CD4-positive, alpha-beta T cell (primary cell): ENCODE results near the gene DNAJC8. TPM values are rescaled to one million over a fixed set of nuclear protein-coding genes. Genes with fewer than 3 reads are reported as not detected.

Experiments
- ATAC-seq: fragments of 200-7000 bp; cut with Tn5 transposase; one replicate; pipeline ENCODE4 v1.10.0; 2022; ENCODE audit warnings: mild to moderate bottlenecking; ENCODE audit not compliant: poor library complexity
- CTCF ChIA-PET: fragments of 350-600 bp; sonication (Branson Sonifier 250); formaldehyde crosslinking; loops from one replicate; lab custom pipeline; 2021; ENCODE audit warnings: antibody characterized with exemption, inconsistent platforms; lab: Charles Lee
- POLR2A ChIA-PET: fragments of 350-600 bp; sonication (Branson Sonifier 250); formaldehyde crosslinking; loops from one replicate; lab custom pipeline; 2021; ENCODE audit warnings: antibody characterized with exemption, inconsistent platforms; lab: Charles Lee
- DNase-seq, 14 experiments: peaks; one replicate each; pipeline ENCODE4 v3.0.0-alpha.2; 2013 to 2020; ENCODE audit warnings: mixed read lengths in 2 of 14
- H3K27ac ChIP-seq, 2 donors: one replicate each; pipeline versions ENCODE4 v1.5.1 to v1.7.0; 2013; ENCODE audit warnings: low read length in 2 of 2, low read depth in 1 of 2, mild to moderate bottlenecking in 1 of 2
- H3K27me3 ChIP-seq, 2 experiments: 1 replicate in 1 of 2; 2 replicates in 1 of 2; pipeline versions ENCODE4 v1.6.1 to v1.7.0; 2013; ENCODE audit warnings: low read length in 2 of 2, control low read depth in 1 of 2, mild to moderate bottlenecking in 1 of 2, moderate library complexity in 1 of 2; ENCODE audit not compliant: insufficient read depth in 2 of 2, control insufficient read depth in 1 of 2
- H3K36me3 ChIP-seq: one replicate; pipeline ENCODE4 v1.6.1; 2013; ENCODE audit warnings: low read length, control low read depth; ENCODE audit not compliant: insufficient read depth
- H3K4me1 ChIP-seq: one replicate; pipeline ENCODE4 v1.6.1; 2013; ENCODE audit warnings: low read length, control low read depth; ENCODE audit not compliant: insufficient read depth
- H3K4me3 ChIP-seq: one replicate; pipeline ENCODE4 v1.5.1; 2013; ENCODE audit warnings: mild to moderate bottlenecking, low read length, moderate library complexity
- H3K9me3 ChIP-seq, 2 experiments: 1 replicate in 1 of 2; 2 replicates in 1 of 2; pipeline versions ENCODE4 v1.6.1 to v1.7.0; 2013; ENCODE audit warnings: low read length in 2 of 2, mild to moderate bottlenecking in 2 of 2, control low read depth in 1 of 2, moderate library complexity in 1 of 2; ENCODE audit not compliant: control insufficient read depth in 1 of 2, insufficient read depth in 1 of 2
- H3K27ac Mint-ChIP-seq: one replicate; pipeline ENCODE4 v1.8.0; 2020; ENCODE audit warnings: mixed read lengths
- H3K27me3 Mint-ChIP-seq: one replicate; pipeline ENCODE4 v1.8.0; 2021; ENCODE audit warnings: mixed read lengths
- H3K36me3 Mint-ChIP-seq: one replicate; pipeline ENCODE4 v1.8.0; 2021; ENCODE audit warnings: low read depth, mixed read lengths
- H3K4me1 Mint-ChIP-seq: one replicate; pipeline ENCODE4 v1.8.0; 2021; ENCODE audit warnings: low read depth, mixed read lengths
- H3K4me3 Mint-ChIP-seq: one replicate; pipeline ENCODE4 v1.8.0; 2020; ENCODE audit warnings: mild to moderate bottlenecking, mixed read lengths
- H3K9me3 Mint-ChIP-seq: one replicate; pipeline ENCODE4 v1.8.0; 2020; ENCODE audit warnings: mixed read lengths
- CTCF ChIP-seq: fragments of 200-600 bp; IDR thresholded peaks from one replicate; pipeline ENCODE4 v1.8.0; 2022; ENCODE audit warnings: antibody characterized with exemption, mild to moderate bottlenecking
- intact Hi-C, 2 experiments: fragments of 100-400 bp; cut with DNase I in 1 of 2; cut with micrococcal nuclease in 1 of 2; formaldehyde crosslinking; loops; one replicate each; pipeline versions ENCODE4 v1.15.1 to v1.9.0; 2023 to 2025; cut with DNase I, micrococcal nuclease
- total RNA-seq, 174 experiments: library from RNA in 2 of 174; stranded (reverse) in 2 of 174; gene quantifications; one replicate each; pipeline ENCODE4 v1.2.3 and lab custom pipeline; 2021 to 2026

DNAJC8 gene
- total RNA-seq, 2 experiments from 2014 or later: 56.3 to 56.9 TPM

- DNase-seq: peak; percentile 98 to 99 (median 99)
- no peaks in the 10 kb centered on the region for H3K36me3 Mint-ChIP-seq
- Histone ChIP-seq H3K27me3 (no peaks in the 10 kb centered on the region), H3K4me3 (peak within 1 kb of the TSS; percentile 98), H3K4me1 (peaks cover 72% of the 10 kb centered on the region), H3K9me3 (no peaks in the 10 kb centered on the region), H3K27ac (peak within 1 kb of the TSS; percentile 29 to 54), H3K36me3 (no peaks in the 10 kb centered on the region)
- POLR2A ChIA-PET: interaction anchor here (1.0 to 6.1 kb wide), 7 partner anchors 11 to 409 kb away, joined by 3 to 92 read pairs (median 9); partner anchors contain the start of genes ATP5IF1, GMEB1, MED18 and RCC1
- intact Hi-C loops: loop anchor here in 1 of 2 experiments (1.0 to 10.0 kb wide), 3 partner anchors 12 to 475 kb away; partner anchors contain the start of genes MED18 and YTHDF2
- peak within 1 kb of the TSS; percentile 91 for H3K4me3 Mint-ChIP-seq
- H3K9me3 Mint-ChIP-seq: no peaks in the 10 kb centered on the region
- TF ChIP-seq CTCF: no peak
- ATAC-seq: peak; percentile 98
- peaks cover 46% of the 10 kb centered on the region for H3K4me1 Mint-ChIP-seq
- no peaks in the 10 kb centered on the region for H3K27me3 Mint-ChIP-seq
- H3K27ac Mint-ChIP-seq: peak within 1 kb of the TSS; percentile 76
- CTCF ChIA-PET: interaction anchor here (4.2 kb wide), 1 partner anchor 11 kb away, joined by 47 read pairs; no protein-coding TSS in a partner anchor
Measured at GRCh38 chr1:28259252-28259933, 26.6 kb upstream of the DNAJC8 start, which contains the start of gene SESN2. SESN2 (plus strand) TSS chr1:28259518; CDS start chr1:28259848, 330 bp downstream.

- Histone ChIP-seq H3K4me1 (peaks cover 72% of the 10 kb centered on the region), H3K9me3 (no peaks in the 10 kb centered on the region), H3K27me3 (no peaks in the 10 kb centered on the region), H3K36me3 (no peaks in the 10 kb centered on the region), H3K27ac (no peak overlapping the region), H3K4me3 (peak overlapping the region; percentile 98)
- H3K27ac Mint-ChIP-seq: peak overlapping the region; percentile 76
- H3K9me3 Mint-ChIP-seq: no peaks in the 10 kb centered on the region
- no peak for TF ChIP-seq CTCF
- peak overlapping the region; percentile 91 for H3K4me3 Mint-ChIP-seq
- intact Hi-C loops: loop anchor here in 1 of 2 experiments (1.0 to 10.0 kb wide), 3 partner anchors 11 to 476 kb away; partner anchors contain the start of genes MED18 and YTHDF2
- ChIA-PET POLR2A (interaction anchor here (0.7 to 6.1 kb wide), 9 partner anchors 10 to 323 kb away, joined by 3 to 92 read pairs (median 9); partner anchors contain the start of genes ATP5IF1, MED18, RCC1 and XKR8), CTCF (interaction anchor here (0.8 to 4.2 kb wide), 2 partner anchors 10 to 69 kb away, joined by 3 to 47 read pairs; no protein-coding TSS in a partner anchor)
- H3K36me3 Mint-ChIP-seq: no peaks in the 10 kb centered on the region
- DNase-seq: peak in 2 of 14 experiments; percentile 49 to 51
- no peak for ATAC-seq
- H3K27me3 Mint-ChIP-seq: no peaks in the 10 kb centered on the region
- H3K4me1 Mint-ChIP-seq: peaks cover 46% of the 10 kb centered on the region
Measured at GRCh38 chr1:28258628-28259251, 25.9 kb upstream of the DNAJC8 start.

- ATAC-seq (no peak), DNase-seq (no peak)
- Mint-ChIP-seq H3K9me3 (no peaks in the 10 kb centered on the region), H3K4me1 (peaks cover 46% of the 10 kb centered on the region), H3K27me3 (no peaks in the 10 kb centered on the region), H3K27ac (peak overlapping the region; percentile 76), H3K36me3 (no peaks in the 10 kb centered on the region), H3K4me3 (peak overlapping the region; percentile 91)
- no peaks in the 10 kb centered on the region for H3K36me3 ChIP-seq
- H3K27ac ChIP-seq: no peak overlapping the region
- POLR2A ChIA-PET: interaction anchor here (1.2 to 6.1 kb wide), 3 partner anchors 9 to 71 kb away, joined by 3 to 92 read pairs (median 49); partner anchors contain the start of gene MED18
- peaks cover 67% of the 10 kb centered on the region for H3K4me1 ChIP-seq
- H3K27me3 ChIP-seq: no peaks in the 10 kb centered on the region
- intact Hi-C loops: loop anchor here in 1 of 2 experiments (2.0 to 10.0 kb wide), 2 partner anchors 71 to 477 kb away; partner anchors contain the start of genes MED18 and YTHDF2
- no peak for TF ChIP-seq CTCF
- no peak overlapping the region for H3K4me3 ChIP-seq
- H3K9me3 ChIP-seq: no peaks in the 10 kb centered on the region
- CTCF ChIA-PET: interaction anchor here (0.7 to 4.2 kb wide), 3 partner anchors 9 to 500 kb away, joined by 3 to 47 read pairs (median 4); no protein-coding TSS in a partner anchor
Measured at GRCh38 chr1:28257736-28258135, 24.9 kb upstream of the DNAJC8 start.
